Myocyte (in vitro differentiated cells): ENCODE results near the gene MAP6. TPM values are rescaled to one million over a fixed set of nuclear protein-coding genes. Genes with fewer than 3 reads are reported as not detected.

Source experiments
- DNase-seq: peaks from one replicate; pipeline ENCODE4 v3.0.0-alpha.2; 2012; ENCODE audit warnings: low read depth
- total RNA-seq: library from RNA; depleted of rRNA; stranded (reverse); fragments of >200 nt; gene quantifications from 2 replicates; pipeline ENCODE4 v1.2.3, GENCODE V29; 2014

MAP6 gene
- total RNA-seq, 1 donor from 2014 or later: 0.21 TPM

DNA sequence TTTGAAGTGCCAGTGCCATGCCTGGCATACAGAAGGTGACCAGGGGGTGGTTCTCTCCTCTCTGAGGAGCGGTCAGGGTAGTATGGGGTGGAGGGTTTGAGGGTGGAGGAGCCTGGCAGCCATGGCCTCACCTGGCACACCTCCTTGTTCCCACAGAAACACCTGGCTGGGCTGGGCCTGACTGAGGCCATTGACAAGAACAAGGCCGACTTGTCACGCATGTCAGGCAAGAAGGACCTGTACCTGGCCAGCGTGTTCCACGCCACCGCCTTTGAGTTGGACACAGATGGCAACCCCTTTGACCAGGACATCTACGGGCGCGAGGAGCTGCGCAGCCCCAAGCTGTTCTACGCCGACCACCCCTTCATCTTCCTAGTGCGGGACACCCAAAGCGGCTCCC, 97.2 kb downstream of the MAP6 start:
- no peak for DNase-seq

DNA sequence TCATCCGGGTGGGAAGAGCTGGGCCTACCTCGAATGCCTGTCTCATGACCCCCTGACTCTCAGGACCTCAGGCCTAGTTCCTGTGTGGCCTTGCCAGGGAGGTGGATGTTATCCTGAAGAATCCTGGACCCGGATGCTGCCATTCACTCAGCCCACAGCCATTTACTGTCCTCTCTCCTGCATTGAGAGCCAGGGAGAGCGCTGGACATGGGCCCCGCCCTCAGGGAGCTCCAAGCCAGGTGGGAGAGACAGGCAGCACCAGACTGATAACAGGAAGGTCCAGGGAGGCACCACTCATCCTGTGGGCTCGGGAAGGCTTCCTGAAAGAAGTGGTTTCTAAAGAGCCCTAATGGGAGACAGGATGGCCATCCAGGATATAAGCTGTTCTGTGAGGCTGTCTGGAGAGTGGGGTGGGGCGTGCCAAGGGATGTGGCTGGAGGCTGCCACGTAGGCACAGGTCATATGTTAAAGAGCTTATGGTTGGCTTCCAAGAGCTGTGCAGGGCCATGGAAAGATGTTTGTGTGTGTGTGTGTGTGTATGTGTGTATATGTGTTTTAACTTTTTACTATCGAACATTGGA, 98.2 kb downstream of the MAP6 start:
- no peak for DNase-seq

- DNase-seq: no peak
These were observed 100.1 kb downstream of the MAP6 start for GRCh38 chr11:75568616-75569219.

DNA sequence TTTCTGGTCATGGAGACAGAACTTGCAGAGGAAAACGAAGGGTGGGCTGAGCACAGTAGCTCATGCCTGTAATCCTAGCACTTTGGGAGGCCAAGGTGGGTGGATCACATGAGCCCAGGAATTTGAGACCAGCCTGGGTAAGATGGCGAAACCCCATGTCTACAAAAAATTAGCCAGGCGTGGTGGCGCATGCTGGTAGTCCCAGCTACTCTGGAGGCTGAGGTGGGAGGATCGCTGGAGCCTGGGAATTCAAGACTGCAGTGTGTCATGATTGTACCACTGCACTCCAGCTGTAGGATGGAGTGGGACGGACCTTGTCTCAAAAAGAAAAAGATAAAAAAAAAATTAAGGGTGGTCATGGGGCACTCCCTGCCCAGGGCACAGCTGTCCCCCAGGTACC, 100.9 kb downstream of the MAP6 start:
- DNase-seq: no peak

GRCh38 chr11:75566763-75567279, 102.0 kb downstream of the MAP6 start:
- DNase-seq: no peak

DNA sequence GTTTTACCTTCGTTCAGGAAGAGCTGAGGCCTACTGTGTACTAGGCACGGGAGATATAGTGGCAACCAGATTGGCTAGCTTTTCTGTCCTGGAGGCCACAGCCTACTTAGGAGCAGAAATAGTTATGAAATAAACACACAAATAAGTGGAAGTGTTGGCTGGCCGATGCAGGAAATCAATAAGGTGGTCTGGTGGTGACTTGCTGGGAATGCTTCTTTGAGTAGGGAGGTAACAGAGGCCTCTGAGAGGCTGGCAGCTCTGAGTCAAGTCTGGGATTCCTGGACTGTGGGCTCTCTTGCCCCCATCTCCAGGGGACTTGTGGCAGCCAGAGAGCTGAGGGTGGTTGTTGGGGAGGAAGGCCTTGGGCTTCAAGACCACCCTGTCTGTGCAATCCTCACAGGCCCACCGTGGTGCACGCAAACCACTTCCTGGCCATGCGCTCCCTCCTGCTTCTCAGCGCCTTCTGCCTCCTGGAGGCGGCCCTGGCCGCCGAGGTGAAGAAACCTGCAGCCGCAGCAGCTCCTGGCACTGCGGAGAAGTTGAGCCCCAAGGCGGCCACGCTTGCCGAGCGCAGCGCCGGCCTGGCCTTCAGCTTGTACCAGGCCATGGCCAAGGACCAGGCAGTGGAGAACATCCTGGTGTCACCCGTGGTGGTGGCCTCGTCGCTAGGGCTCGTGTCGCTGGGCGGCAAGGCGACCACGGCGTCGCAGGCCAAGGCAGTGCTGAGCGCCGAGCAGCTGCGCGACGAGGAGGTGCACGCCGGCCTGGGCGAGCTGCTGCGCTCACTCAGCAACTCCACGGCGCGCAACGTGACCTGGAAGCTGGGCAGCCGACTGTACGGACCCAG, 102.7 kb downstream of the MAP6 start:
- no peak for DNase-seq

DNA sequence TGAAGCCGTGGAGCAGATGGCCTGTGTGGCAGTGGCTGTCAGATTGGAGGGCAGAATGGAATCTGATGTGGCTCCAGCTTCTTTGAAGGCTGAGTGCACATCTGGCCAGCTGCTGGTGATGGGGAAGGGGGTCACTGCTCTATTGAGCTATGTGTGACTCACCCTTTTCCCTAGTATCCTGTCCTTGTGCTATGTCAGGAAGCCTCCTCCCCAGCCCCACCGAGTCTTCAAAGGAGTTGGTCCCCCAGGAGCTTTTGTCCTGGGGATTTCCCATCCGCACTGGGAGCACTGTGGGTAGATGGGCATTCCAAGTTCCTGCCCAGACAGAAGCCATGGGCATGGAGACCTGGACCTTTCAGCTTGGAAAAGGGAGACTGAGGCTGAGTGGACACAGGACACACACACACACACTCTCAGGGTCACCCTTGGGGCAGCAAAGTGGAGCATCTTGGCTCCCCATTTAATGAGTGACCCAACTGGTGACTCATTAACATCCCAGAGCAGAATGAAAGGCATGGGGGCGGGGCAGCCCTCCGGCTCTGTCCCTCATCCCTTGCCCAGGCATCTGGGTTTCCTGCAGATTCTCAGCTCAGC, 103.5 kb downstream of the MAP6 start:
- DNase-seq: peak; percentile 83

DNA sequence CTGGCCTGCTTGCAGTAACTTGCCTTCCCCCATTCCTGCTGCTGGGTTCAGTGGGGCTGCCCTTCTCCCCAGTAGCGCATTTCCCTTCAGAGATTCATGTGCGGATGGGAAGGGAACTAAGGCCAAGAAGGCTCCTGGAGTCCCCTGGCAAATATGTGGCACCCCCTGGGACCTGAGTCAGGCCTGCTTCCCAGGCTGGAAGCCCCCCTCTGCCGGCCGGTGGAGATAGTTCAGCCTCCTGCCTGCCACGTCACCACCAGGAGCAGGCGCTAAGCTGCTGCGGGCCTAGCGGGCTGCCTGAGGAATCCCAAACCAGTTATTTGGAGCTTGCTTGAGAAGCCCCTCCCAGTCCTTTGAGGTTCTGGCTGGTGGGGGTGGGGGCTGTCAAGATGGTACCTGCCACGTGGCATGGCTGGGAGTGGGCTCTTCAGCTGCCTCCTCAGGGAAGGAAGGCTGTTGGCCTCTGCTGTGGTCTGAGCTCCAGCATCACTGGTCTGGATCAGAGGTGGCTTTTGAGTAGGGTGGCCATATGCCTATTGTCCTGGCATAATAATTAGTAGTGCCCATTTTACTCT, 104.8 kb downstream of the MAP6 start:
- DNase-seq: peak; percentile 94

DNA sequence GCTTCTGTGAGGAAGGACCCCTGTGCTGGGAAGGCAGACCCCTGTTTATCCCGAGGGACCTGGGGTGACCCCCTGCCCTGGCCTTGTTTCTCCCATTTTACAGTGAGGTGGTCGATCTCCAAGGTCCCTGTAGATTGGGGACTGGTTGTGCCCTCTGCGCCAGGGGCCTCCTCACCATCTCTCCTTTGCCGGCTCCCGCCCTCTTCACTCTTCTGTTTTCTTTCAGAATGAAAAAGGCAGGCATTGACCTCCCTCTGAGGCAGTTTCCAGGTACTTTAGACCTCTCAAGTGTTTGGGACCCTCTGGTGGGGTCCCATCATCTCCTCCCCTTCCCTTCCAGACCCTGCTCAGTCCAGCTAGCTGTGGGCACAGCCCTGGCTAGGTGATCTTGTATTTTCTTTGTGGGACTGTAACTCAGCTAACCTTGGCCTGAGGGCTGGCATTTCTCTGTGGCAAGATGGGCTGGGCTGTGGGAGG, 105.3 kb downstream of the MAP6 start:
- no peak for DNase-seq

- peak; percentile 89 for DNase-seq
These were observed 105.9 kb downstream of the MAP6 start for GRCh38 chr11:75562836-75563484.

DNA sequence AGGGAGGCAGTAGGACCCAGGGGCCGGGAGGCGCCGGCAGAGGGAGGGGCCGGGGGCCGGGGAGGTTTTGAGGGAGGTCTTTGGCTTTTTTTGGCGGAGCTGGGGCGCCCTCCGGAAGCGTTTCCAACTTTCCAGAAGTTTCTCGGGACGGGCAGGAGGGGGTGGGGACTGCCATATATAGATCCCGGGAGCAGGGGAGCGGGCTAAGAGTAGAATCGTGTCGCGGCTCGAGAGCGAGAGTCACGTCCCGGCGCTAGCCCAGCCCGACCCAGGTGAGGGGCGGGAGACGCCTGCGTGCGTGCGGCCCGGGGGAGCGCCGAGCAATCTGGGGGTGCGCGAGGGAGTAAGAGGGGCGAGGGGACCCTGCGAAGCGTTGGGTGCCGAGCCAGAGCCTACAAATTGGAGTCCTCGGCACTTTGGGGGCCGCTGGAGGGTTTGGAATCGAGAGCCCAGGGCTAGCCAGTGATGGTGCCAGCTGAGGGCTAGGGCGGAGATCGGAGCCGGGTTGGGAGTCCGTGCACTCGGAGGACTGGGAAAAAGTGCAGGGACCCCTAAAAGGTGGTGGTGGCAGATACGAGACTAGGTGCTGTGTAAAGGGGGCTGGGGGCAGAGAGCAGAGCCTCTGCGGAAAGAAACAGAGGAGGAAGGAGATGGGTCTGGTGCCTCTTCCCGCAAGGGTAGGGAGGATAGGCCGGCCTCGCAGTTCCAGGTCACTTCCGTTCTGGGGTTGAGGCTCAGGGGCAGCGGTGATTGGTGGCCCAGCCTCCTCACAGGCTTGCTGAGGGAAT, 106.6 kb downstream of the MAP6 start, which contains the start of gene SERPINH1:
TSS of gene SERPINH1 (plus strand) at position 206 of the 788 bp plus-strand sequence. CDS start 4,097 bp downstream, outside the sequence.
- DNase-seq: peak; percentile 94

GRCh38 chr11:75561426-75562047, 107.3 kb downstream of the MAP6 start:
- DNase-seq: no peak

- DNase-seq: no peak
These were observed 108.2 kb downstream of the MAP6 start for GRCh38 chr11:75560644-75561043.

GRCh38 chr11:75558939-75559843, 109.6 kb downstream of the MAP6 start:
- DNase-seq: peak; percentile 77

DNA sequence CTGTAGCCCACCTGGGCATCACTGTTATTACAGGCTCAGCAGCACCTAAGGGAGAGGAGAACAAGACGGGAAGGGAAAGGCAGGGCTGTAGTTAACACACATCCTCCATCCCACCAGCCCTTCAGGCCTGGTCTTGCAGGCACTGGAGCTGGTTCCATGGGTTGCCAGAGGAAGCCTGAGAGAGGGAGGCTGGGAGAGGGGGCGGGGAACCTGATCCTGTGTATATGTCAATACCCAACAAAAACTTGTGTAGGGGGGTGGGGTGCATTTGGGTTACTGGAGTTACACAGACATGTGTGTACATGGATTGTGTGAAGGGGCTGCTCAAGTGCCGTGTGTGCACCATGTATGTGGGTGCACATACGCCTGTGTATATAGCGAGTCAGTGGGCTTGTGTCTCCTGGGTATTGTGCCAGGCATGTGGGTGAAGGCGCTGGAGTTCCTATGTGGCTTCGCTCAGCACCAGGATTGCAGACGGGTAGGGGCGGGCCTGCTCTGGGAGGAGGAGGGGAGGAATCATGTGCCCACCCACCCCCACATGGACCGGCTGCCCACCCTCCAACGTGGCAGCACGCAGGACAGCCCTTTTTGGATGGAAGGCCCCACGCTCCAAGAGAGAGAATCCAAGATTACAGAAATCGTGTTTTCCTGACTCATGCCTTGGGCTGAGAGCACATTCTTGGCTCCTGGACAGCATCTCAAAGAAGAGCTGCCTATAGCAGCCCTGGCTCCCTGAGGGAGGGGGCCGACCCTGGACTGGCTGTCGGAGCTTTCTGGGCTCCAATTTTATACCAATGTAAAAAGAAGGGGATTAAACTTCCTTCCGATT, 111.0 kb downstream of the MAP6 start:
- peak; percentile 89 for DNase-seq

- no peak for DNase-seq
These were observed 112.6 kb downstream of the MAP6 start for GRCh38 chr11:75556275-75556674.

DNA sequence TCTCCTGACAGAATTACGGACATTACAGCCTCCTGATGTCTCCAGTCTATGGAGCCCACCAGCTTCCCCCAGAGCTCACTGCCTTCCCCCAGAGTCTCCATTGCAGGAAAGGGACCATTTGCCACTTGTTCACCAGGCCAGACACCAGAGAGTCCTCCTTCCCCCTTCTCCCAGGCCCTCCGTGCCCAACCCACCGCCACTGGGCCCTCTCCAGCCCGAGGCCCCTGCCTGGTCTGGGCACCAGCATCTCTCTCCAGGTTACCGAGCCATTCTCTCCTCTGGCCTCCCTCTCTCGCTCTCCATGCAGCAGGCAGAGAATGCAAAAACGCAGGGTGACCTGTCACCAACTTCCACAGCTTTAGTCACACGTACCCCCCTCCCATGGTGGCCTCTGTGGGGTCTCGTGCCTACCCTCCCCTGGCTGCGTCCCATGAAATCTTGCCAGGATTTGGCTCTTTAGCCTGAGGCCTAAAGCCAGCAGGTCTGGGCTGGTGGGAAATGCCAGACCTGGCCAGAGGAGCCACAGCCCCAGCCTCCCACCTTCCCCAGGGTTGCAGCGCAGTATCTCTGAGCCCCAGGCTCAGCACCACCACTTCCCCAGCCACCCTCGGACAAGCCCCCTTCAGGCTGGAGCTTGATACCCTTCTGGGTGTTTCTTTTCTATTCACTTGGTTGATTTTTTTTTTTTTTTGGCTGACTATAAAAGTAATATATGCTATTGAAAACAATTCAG, 113.6 kb downstream of the MAP6 start:
- DNase-seq: no peak
